GM11168 (cell line): ENCODE measurements around the gene AP3S1.
"Not testable (repeated sequence)": the region's sequence is repeated elsewhere in the genome, so short reads cannot be mapped to it uniquely, and the experiment has no call there.

Experiments
- in situ Hi-C: fragments of 300-500 bp; cut with MboI; formaldehyde crosslinking; loops from one replicate; pipeline ENCODE4 v1.12.0; 2022; ENCODE audit warnings: low sequenced_read_pairs; ENCODE audit not compliant: unreplicated experiment

The AP3S1 gene

GRCh38 chr5:115857626-115858349 is 16.1 kb downstream of the AP3S1 start:
- in situ Hi-C loops = loop anchor here (25.0 kb wide), 1 partner anchor 205 kb away; no protein-coding TSS in a partner anchor

DNA sequence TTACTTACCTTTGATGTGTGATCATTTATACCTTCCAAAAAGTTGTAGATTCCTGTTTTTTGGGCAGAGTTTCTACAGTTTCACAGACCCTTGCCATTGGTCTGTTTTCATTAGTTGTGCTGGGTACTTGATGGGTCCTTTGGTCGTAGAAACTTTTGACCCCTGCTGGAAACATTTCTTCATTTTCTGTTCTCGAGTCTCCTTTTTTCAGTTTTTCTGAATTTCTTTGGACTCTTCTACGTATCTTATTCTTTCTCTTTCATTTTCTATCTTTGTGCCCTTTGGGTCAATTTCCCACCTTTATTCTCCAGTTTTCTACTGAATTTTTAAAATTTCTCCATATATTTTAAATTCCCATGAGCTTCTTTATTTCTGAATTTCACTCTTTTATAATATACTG is 16.7 kb downstream of the AP3S1 start:
- in situ Hi-C loops = loop anchor here (25.0 kb wide), 1 partner anchor 204 kb away; no protein-coding TSS in a partner anchor

GRCh38 chr5:115859378-115859777 is 17.6 kb downstream of the AP3S1 start:
- in situ Hi-C loops = loop anchor here (25.0 kb wide), 1 partner anchor 203 kb away; no protein-coding TSS in a partner anchor

- in situ Hi-C loops = loop anchor here (25.0 kb wide), 1 partner anchor 193 kb away; no protein-coding TSS in a partner anchor
Measured at GRCh38 chr5:115869256-115869795, 27.6 kb downstream of the AP3S1 start.

GRCh38 chr5:115872447-115872846 is 30.7 kb downstream of the AP3S1 start:
- in situ Hi-C loops = loop anchor here (25.0 kb wide), 1 partner anchor 190 kb away; no protein-coding TSS in a partner anchor

- in situ Hi-C loops = loop anchor here (25.0 kb wide), 1 partner anchor 189 kb away; no protein-coding TSS in a partner anchor
Measured at GRCh38 chr5:115873392-115873791, 31.7 kb downstream of the AP3S1 start.

DNA sequence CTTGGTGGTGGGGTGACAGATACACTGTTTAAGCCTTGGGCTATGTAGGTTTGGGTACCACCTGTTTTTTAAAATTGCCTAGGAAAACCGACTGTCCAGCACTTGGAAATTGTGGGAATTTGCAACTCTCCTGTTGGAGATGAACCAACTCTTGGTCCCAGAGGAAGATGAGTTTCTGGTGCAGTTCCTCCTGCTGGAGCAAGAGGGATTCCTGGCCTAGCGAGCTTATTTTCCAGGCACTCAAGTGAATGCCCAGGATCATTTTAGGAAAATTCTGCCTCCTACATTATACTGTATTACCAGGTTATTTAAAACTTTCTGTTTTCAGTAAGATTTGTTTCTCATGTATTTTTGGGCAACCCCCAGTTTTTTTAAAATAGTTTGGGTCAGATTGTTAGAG is 33.7 kb downstream of the AP3S1 start:
- in situ Hi-C loops = no loop called here

GRCh38 chr5:115877342-115877741 is 35.6 kb downstream of the AP3S1 start:
- in situ Hi-C loops = not testable (repeated sequence)

DNA sequence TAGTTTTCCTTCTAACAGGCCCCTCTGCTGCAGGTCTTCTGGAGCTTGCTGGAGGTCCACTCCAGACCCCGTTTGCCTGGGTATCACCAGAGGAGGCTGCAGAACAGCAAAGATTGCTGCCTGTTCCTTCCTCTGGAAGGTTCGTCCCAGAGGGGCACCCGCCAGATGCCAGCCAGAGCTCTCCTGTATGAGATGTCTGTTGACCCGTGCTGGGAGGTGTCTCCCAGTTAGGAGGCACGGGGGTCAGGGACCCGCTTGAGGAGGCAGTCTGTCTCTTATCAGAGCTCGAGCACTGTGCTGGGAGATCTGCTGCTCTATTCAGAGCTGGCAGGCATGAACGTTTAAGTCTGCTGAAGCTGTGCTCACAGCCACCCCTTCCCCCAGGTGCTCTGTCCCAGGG is 40.7 kb downstream of the AP3S1 start:
- in situ Hi-C loops = not testable (repeated sequence)

DNA sequence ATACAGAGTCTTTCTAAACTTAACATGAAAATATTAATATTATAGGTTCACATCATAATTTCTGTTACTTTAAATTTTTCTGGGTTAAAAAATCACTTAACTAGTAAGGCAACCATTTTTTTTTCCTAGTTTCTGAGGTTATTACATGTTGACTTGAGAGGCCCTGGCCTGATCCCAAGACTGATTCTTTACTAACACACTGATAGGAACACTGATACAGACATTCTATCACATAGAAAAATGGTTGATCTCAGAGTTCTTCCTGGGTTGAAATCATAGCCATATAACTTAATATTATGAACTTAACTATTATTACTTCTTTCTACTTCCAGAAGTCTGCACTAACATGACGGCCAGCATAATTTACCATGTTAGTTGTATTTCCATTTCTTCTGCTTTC is 43.0 kb downstream of the AP3S1 start:
- in situ Hi-C loops = no loop called here

DNA sequence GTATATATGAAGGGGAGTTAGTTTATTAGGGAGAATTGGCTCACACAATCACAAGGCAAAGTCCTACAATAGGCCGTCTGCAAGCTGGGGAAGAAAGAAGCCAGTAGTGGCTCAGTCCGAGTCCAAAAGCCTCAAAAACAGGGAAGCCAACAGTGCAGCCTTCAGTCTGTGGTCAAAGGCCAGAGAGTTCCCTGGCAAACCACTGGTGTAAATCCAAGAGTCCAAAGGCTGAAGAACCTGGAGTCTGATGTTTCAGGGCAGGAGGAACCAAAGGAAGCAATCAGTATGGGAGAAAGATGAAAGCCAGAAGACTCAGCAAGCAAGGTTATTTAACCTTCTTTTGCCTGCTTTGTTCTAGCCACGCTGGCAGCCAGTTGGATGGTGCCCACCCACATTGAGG is 43.5 kb downstream of the AP3S1 start:
- in situ Hi-C loops = not testable (repeated sequence)

DNA sequence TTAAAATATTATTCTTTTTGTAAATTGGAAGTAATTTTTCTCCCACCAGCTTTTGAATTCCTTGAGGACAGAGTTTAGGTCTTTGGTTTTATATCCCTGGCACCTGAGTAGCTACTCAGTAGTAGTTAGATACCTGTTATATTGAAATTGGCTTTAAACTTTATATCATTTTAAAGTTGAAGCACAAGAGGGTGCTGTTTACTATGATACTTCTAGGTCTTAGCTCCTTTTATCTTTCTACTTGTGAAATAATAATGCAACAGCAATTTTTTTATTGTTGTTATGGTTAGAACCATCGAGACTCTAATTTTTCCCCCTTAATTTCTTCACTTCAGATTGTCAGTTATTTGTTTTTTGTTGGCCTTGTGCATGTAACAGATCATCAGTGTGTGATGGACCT is 46.3 kb downstream of the AP3S1 start:
- in situ Hi-C loops = no loop called here

GRCh38 chr5:115892021-115892420 is 50.3 kb downstream of the AP3S1 start:
- in situ Hi-C loops = no loop called here

- in situ Hi-C loops = no loop called here
Measured at GRCh38 chr5:115894342-115894741, 52.6 kb downstream of the AP3S1 start.

GRCh38 chr5:115895821-115896220 is 54.1 kb downstream of the AP3S1 start:
- in situ Hi-C loops = no loop called here

GRCh38 chr5:115898656-115899055 is 56.9 kb downstream of the AP3S1 start:
- in situ Hi-C loops = no loop called here

DNA sequence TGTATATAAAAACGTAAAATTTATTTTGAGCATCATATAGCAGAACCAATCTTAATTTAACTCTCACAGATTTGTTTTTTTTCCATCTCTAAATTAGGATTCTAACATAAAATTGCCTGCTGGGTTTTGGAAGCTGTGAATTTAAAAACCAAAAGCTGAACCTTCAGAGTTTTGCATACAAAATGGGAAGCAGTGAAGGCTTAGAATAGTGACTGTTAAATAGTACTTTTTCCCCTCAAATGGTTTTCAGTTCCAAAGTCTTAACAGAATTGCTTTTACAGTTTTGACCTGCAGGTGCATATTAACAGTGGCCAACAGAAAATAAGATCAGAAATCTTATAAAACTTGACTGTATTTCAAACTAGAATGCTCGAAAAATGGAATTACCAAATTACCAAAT is 65.4 kb downstream of the AP3S1 start:
- in situ Hi-C loops = no loop called here

- in situ Hi-C loops = not testable (repeated sequence)
Measured at GRCh38 chr5:115913623-115914400, 72.1 kb downstream of the AP3S1 start.

DNA sequence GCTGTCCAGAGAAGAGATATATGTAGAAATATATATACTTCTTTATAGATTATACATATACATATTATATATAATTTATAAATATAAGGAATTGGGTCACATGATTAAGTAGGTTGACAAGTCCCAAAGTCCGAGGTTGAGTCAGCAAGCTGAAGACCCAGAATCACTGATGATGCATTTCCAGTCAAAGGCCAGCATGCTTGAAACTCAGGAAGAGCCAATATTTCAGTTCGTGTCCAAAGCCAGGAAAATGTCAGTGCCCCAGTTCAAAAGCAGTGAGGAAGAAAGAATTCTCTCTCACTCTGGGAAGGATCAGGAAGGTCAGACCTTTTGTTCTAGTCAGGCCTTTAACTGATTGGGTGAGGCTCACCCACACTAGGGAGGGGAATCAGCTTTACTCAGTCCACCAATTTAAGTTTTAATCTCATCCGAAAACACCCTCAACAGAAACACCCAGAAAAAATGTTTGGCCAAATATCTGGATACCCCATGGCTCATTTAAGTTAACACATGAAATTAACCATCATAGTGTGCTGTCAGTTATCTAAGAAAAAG is 78.5 kb downstream of the AP3S1 start:
- in situ Hi-C loops = no loop called here

DNA sequence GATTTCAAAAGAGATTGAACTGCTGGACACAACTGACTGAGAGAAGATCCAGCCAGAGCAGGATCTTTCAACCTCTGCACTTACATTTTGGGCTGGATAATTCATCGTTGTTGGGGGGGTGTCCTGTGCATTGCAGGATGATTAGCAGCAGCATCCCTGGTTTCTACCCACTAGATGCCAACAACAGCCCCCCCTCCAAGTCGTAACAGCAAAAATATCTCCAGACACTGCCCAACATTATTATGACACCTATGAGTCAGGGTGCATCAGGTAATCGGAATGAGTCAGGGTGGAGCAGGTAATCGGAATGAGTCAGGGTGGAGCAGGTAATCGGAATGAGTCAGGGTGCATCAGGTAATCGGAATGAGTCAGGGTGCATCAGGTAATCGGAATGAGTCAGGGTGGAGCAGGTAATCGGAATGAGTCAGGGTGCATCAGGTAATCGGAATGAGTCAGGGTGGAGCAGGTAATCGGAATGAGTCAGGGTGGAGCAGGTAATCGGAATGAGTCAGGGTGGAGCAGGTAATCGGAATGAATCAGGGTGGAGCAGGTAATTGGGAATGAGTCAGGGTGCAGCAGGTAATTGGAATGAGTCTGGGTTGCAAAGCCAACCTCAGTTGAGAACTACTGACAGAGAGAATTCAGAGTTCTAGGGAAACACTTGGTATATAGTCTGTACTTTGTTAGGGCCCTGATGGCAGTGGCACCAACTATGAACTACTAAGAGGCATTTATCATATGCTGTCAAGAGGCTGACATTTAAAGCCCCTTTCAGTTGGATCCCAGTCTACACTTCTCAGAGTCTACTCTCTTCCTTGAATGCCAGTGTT is 87.1 kb downstream of the AP3S1 start:
- in situ Hi-C loops = not testable (repeated sequence)
